SK-N-DZ (cell line): ENCODE results near the gene XRCC2.
A peak's percentile ranks its signal among the peaks of the same experiment; 100 is the strongest.

Experiments
- DNase-seq: peaks from one replicate; pipeline ENCODE4 v3.0.0-alpha.2; 2015; ENCODE audit warnings: low spot score
- small RNA-seq, 2 experiments: library from RNA; depleted of rRNA; stranded (forward); fragments of <200 nt; gene quantifications; one replicate each; pipeline ENCODE3, GENCODE V24; 2014

The XRCC2 gene

DNA sequence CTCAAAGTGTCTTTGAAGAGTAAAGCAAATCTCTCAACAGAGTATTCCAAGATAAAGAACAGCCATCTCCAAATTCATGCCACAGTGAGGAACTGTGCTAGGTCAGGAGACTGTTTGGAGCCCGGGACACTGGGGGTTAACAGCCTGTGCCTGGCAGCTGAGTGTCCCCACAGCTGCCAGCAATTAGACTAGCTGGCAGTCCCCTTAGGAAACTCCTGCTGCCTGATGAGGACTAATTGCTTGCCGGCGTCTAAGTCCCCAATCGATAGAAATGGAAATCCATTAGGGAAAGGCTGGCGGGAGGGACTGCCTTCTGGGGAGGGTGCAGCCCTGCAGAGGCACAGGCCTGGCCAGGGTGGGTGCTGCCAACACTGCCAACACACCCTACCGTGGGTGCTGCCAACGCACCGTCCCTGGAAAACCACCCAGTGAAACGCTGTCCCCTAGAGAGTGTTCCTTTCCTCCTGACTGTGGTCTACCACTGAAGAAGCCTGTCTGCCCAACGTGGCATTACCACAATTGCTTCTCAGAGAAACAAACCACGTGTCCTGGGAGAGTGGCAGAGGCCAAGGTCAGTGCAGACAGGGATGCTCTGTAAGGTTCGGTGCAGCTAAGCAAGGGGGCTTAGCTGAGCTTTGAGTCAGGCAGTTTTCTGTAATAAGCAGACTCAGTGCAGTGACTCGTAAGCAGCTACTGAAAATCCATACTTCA lies 60.8 kb downstream of the XRCC2 start:
- peak; percentile 77 for DNase-seq

DNA sequence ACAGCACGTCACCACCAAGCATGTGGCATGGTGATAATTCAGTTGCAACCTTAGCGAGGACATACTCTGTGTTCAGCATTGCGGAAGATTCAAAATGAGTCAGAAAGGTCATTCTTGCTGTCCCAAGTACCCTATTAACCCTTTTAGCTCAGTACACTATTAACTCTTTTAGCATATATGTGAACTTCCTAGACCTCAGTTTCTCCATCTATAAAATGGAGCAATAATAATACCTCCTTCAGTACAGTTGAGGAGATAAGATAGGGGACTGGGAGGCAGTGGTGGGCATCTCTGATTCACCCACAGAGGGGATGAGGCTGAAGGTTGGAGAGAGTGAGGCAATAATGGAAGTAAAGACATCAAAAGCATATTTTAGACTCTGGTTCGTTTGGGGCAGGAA lies 67.3 kb downstream of the XRCC2 start:
- DNase-seq = no peak

DNA sequence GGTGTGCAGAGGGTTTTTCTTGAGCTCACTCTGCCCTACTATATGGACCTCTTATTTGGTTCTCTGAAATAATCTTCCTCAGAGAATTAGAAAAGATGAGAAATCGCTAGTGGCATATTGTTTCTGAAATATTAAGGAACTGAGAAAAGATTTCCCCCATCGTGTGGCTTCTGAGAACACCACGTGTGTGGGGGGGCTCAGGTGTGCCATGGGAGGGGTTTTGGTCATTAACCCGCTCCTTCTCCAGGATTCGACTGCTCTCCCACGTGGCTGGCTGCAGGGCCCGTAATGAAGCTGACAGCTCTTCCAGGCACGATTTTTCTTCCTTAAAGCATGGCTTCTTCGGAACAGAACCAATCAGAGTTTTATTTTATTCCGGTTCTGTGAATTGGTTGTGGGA lies 67.7 kb downstream of the XRCC2 start:
- no peak for DNase-seq

DNA sequence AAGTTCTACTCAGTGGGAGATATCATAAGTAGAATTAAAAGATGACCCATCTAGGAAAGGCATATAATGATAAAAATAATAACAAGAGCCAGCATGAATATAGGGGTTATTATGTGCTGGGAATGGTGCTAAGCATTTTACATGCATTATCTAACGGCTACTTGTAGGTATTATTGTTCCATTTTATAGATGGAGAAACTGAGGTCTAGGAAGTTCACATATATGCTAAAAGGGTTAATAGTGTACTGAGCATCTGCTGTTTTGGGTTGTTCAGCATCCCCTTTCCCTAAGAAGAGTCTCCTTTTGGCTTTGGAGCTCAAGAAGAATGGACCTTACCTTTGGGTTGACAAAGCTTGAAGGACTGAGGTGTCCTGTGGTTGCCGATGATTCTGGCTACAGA lies 68.9 kb downstream of the XRCC2 start:
- no peak for DNase-seq

DNA sequence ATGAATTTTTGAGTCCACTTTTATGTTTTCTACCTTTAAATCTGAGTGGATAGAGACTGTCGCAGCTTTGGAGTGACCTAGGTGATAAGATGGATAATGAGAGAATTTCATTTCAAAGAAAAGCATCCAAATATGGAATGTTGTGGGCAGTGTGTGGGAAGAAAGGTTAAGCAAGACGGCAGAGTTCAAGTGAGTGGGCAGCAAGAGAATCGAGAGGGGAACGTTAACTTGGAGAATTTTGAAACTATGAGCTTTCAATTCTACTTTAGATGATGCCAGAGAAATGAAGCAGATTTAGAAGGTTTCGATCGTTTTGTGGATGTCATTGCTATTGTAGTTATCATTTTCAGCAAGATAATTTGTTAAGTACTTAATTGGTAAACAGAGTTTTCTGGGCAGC lies 73.0 kb downstream of the XRCC2 start:
- no peak for DNase-seq

DNA sequence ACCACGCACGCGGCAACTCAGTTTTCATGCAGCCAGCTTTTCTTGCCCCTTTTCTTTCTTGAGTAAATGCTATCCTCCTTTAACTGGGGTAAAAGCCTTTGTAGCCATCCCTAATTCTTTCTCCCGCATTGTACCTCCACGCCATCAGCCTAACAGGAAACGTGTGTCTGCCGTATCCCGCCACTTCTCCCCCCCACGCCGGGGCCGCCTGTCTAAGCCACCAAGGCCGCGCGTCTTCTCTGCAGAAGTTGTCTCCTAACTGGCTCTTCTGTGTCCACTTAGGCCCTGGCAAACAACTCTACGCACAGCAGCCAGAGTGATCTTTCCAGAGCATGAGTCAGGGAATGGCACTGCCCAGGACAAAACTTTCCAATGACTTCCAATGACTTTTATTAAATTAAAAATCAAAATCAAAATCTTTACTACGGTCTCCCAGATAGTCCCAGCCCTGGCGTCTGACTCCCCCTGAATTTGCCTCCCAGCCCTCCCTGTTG lies 74.6 kb downstream of the XRCC2 start:
- DNase-seq = no peak

DNA sequence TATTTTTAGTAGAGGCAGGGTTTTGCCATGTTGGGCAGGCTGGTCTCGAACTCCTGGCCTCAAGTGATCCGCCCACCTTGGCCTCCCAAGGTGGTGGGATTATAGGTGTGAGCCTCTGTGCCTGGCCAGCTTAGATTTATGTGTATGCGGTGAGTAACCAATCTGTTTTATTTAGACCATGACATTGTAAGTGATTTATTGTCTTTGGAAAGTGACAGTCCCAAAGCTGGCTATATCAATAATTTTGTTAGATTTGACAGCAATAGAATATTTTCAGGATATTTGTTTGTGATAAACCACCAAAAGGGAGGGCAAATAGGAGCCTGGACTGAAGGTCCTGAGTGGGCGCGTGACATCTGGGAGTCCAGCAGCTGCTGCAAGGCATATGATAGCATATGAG lies 75.7 kb downstream of the XRCC2 start:
- DNase-seq = no peak

DNA sequence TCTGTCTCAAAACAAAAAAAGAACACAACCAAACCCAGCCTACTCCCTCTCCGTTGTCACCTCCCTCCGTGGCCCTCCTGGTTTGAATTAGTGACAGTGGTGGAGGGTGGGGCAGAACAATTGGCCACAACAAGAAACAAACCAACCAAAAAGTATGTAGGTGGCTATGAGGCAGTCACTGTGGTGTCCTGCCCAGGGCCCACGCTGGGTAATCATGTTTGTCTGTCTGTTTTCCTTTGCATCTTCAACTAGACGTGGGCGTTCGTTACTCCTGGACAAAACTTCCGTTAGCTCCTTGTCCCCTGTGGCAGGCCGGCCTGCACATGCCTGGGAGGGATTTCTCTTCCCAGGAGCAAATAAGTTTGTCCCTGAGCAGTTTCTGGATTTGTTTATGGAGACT lies 78.4 kb downstream of the XRCC2 start:
- no peak for DNase-seq

DNA sequence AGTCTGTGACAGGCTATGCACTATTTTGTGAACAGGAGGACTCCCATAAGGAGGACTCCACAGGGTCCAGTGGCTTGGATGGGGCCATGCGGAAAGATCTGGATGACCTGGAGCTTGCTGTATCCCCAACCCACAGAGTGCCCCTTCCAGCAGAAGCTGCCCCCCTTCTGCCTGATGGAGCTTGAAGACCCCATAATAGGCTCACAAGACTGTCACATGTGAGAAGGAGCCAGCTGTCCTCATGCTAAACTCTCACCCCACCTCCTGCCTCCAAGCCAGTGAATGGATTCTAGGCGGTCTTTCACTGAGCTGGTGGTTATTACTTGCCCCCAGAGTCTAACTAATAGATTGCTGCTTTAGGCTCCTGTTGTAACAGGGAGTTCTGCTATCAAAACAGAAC lies 79.1 kb downstream of the XRCC2 start:
- DNase-seq = no peak

Small RNAs within 50 kb of the gene (small RNA-seq; reads per million reads assigned to genes)
- gene RF00568 = 0 reads per million in 2 experiments
